Pons (tissue), 1 donor: ENCODE results near the gene PDK2.

Experiments used
- DNase-seq: peaks from one replicate; pipeline ENCODE4 v3.0.0-alpha.2; 2016; ENCODE audit warnings: low spot score

PDK2 gene

DNA sequence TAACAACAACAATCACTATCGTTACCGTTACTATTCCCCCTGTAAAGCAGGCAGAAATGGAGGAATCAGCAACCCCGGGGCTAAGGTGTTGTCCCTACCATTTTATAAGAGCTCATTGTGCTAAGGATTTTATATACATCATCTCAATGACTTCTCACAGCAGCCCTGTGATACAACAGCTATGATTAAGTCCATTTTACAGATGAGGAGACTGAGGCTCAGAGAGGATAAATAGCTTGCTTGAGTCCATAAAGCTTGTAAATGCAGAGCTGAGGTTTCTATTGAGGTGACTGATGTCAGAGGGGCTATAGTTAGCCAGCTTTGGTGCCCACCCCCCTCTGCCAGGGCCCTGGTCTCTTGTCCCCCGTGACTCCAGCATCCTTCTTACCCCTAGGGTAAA lies 16.7 kb upstream of the PDK2 start:
- no peak for DNase-seq

DNA sequence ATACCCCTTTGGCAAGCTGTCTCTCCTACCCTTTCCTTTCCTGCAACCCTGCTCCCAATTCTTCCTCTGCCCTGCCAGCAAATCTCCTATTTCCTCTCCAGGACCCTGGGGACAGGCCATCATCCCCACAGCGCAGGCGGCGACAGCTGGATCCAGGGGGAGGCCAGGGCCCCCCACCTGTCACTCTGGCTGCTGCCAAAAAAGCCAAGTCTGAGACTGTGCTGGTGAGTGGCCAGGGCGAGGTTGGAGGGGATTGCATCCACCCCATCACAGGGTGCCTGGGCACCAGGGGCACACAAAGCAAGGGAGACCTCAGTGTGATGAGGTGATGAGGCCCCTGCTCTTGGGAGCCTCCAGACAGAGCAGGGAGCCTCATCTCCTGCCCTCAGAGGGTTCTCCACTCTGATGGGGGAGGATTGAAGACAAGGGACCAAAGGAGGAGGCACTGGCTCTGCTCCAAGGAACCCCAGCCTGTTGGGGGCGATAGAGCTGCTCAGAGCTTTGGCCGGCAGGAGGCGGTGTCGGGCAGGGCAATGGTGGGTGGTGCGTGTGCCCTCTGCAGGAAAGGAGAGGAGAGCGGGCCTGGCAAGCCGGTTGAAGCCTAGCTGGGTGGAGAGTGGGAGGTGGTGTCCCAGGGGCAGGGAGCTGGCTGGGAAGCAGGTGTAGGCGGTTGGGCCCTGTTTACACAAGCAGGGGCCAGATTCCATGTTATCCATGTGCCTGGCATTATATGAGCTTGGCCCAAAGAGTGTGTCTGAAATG lies 15.6 kb upstream of the PDK2 start:
- no peak for DNase-seq

DNA sequence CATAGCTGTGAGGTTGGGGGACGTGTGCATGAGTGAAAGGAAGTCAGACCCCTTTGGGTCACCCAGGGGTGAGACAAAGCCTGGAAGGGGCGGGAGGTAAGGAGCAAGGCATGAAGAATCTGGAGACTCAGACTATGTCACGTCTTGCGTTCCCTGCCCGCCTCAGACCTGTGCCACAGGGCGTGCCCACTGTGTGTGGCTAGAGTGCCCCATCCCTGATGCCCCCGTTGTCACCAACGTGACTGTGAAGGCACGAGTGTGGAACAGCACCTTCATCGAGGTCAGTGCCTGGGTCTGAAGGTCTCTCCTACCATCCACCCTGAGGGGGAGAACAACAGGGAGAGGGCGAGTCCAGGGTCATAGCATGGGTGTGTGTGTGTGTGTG lies 15.1 kb upstream of the PDK2 start:
- DNase-seq: no peak

DNA sequence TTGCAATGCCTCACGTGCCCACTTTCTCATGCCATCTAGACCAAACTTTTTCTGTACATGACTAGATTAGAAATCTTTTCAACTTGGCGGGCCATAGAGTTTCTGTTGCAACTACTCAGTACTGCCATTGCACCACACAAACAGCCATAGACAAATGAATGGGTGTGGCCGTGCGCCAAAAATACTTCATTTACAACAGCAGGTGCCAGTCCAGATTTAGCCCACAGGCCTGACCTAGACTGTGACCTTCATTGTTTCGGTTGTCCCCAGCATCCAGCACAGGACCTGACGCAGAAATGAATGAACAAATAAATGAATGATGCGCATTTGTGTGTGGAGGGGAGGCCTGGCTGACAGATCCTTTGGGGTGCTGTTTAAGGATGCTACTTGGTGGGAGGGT lies 14.3 kb upstream of the PDK2 start:
- DNase-seq: no peak

DNA sequence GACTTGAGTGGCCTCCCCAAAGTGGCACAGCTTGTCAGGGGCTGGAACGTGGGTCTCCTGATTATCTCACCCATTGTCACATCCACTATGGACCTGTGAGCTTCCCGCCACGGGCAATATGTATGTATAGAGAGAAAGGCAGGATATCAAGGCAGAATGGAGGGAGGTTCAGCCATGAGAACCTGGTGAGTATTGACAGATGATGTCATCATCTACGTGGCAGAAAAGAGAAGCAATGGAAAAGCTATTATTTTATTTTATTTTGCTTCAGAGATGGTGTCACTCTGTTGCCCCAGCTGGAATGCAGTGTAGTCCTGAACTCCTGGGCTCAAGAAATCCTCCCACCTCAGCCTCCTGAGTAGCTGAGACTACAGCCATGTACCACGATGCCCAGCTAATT lies 13.4 kb upstream of the PDK2 start:
- no peak for DNase-seq

DNA sequence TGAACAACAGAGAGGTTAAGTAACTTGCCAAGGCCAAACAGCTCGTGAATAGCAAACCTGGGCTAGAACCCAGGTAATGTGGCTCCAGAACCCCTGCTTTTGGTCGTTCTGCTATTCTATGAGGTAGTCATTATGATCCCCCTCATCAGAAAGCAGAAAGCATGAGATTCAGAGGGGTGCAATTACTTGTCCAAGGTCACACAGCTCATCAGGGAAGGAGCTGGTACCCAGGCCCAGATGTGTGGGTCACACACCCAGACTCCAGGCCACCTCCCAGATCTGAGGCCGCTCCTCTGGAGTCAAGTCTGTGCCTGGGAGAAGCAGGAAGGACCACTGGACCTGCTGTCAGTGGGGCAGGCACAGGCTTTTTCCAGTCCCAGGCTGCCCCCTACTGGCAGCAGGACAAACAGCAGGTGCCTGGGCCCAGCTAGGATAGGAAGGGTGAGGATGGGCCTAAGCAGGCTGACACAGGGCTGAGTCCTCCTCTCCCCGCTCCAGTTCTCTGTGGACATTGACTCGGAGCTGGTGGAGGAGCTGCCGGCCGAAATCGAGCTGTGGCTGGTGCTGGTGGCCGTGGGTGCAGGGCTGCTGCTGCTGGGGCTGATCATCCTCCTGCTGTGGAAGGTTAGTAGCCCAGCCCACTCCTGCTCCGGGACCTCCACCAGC lies 7.8 kb upstream of the PDK2 start:
- DNase-seq: peak; percentile 22

DNA sequence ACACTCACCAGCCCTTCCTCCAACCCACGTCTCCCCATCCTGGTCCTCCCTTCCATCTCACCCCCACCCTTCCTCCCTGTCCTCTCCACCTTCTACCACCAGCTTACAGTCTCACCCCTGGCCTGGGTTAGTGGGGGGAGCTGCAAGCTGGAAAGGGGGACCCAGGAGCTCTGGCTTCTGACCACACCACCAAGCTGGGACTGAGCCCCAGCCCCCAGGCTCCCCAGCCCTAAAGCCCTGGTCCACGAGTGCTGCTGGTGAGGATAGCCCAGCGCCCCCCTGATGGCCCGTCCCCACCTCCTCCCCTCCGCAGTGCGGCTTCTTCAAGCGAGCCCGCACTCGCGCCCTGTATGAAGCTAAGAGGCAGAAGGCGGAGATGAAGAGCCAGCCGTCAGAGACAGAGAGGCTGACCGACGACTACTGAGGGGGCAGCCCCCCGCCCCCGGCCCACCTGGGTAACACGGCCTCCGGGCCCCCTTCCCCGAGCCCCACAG lies 7.2 kb upstream of the PDK2 start:
- no peak for DNase-seq

DNA sequence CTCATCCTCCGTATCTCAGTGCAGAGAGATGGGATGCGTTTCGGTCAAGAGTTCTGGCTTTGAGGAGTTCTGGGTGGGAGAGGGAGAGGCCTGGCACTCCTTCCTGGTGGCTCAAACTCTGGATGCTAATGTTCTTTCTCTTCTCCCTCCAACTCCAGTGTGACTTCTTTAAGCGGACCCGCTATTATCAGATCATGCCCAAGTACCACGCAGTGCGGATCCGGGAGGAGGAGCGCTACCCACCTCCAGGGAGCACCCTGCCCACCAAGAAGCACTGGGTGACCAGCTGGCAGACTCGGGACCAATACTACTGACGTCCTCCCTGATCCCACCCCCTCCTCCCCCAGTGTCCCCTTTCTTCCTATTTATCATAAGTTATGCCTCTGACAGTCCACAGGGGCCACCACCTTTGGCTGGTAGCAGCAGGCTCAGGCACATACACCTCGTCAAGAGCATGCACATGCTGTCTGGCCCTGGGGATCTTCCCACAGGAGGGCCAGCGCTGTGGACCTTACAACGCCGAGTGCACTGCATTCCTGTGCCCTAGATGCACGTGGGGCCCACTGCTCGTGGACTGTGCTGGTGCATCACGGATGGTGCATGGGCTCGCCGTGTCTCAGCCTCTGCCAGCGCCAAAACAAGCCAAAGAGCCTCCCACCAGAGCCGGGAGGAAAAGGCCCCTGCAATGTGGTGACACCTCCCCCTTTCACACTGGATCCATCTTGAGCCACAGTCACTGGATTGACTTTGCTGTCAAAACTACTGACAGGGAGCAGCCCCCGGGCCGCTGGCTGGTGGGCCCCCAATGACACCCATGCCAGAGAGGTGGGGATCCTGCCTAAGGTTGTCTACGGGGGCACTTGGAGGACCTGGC lies 6.0 kb upstream of the PDK2 start:
- DNase-seq: no peak

DNA sequence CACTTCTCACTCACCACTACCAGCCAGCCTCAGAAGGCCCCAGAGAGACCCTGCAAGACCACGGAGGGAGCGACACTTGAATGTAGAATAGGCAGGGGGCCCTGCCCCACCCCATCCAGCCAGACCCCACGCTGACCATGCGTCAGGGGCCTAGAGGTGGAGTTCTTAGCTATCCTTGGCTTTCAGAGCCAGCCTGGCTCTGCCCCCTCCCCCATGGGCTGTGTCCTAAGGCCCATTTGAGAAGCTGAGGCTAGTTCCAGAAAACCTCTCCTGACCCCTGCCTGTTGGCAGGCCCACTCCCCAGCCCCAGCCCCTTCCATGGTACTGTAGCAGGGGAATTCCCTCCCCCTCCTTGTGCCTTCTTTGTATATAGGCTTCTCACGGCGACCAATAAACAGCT lies 5.1 kb upstream of the PDK2 start:
- no peak for DNase-seq

DNA sequence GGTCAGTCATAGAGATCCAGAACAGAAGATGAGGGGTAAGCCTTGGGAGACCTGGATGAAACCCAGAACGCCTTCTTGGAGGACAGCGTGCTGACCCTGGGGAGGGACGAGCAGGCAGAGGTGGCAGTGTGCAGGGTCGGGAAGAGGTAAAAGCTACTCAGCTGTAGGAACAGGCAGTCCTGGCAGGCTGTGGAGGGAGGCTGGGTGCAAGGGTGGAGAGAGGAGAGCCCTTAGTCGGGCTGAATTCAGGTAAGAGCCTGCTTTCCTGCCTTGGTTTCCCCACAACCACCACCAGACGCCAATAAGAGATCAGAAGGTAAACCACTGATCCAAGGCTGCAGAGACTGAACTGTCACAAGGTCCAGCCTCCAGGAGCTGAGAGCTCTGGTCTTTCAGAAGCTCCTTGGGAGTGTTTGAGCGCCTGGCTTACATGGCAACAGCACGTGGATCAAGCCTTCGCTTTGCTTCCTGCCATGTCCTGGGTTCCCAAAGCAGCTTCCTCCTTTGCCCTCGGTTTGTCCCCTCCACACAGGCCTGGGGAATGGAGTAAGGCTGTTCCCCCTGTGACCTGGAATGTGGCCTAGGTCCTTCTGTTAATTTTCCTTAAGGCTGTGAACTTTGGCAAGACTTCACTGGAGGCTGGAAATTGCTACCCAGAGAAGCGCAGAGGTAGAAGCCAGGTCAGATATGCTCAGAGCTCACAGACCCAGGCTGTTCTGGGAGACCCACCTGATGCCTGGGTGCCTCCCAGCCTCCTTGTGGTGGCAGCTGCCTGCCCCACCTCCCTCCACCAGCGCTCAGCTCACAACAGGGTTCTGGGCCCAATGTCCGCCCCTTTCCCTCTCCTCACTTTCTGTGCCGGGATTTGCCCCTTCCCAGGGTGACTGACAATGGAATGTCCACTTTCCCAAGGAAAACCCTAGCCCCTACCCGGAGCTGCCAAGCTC lies 3.9 kb upstream of the PDK2 start:
- no peak for DNase-seq

DNA sequence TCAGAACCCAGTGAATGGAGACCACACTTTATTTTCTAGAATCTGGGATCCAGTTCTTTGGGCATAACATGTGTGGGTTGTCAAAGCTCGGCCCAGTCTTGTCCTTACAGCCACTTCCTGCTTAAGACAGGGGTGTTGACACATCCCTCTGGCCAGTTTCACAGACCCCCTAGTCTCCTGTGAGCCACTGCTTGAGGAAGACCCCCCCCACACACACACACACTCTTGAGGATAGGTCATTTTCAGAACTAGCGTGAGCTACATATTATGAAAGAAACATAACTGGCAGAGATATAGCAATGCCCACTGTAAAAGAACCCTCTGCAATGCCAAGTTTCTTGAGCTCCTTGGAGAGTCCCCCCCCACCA lies 3.2 kb upstream of the PDK2 start:
- no peak for DNase-seq

DNA sequence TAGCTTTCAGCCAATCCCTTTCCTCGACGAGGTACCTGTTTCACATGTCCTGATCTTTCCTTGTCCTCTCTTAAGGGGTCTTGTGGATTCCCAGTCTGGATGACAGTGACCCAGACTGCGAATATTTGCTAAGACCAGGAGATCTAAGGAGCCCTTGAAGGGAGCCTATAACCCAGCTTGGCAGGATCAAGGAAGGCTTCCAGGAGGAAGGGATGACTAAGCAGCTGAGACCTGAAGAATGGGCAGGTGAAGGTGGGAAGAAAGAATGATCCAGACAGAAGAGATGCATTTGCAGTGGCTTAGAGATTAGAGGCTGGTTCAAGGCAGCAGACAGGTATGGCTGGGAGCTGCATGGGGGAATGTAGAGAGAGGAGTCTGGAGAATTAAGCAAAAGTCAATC lies 1.9 kb upstream of the PDK2 start:
- no peak for DNase-seq

DNA sequence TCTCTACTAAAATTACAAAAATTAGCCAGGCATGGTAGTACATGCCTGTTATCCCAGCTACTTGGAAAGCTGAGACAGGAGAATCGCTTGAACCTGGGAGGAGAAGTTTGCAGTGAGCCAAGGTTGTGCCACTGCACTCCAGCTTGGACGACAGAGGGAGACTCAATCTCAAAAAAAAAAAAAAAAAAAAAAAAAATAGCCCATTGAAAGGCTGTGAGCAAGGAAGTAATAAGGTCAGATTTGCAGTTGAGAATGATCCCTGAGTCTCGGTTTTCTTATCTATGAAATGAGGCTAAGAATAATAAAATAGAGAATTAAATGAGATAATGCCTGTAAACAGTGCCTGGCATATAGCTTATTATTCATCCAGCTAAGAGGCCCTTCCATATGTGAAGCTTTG lies 1.3 kb upstream of the PDK2 start:
- no peak for DNase-seq

DNA sequence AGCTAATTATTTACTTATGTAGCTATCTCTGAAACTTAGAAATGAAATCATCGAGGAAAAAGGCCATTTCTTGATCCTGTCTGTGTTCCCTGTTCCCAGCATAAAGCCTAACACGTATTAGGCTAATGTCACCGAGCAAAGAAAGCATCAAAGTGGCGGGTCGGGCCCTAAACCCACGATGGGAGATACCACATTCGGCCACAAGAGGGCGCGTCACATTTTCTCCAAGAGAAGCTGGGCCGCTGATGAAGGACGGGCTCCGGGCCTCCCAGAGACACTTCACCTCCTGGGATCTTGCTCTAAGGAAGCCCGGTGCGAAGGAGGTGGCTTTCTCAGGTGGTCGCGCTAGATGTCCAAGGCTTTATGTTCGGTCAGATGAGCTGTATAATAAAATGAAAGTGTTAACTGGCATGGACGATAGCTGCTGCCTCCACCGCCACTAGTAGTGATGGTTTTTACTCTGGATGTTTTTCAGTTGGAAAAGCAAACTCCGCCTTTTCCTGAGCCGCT lies 853 bp upstream of the PDK2 start:
- DNase-seq: peak; percentile 95

DNA sequence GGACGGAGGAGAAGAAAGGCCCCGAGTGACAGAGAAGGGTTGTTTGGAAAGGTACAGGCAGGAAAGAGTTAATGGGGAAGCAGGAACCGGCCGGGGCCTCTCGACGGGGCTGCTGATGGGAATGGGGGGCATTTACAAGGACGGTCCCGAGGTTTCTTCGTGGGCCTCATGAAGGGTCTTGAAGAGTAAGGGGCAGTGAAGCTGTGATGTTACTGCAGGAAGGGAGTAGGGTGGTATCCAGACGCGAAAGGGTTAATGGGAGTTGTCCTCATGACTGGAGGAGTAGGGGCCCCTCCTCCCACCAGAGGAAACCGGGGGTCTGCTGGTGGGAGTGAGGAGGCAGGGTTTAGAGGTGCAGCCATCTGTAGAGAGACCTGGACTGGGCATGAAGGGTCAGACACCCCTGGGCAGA lies 481 bp downstream of the PDK2 start:
- peak; percentile 39 for DNase-seq

DNA sequence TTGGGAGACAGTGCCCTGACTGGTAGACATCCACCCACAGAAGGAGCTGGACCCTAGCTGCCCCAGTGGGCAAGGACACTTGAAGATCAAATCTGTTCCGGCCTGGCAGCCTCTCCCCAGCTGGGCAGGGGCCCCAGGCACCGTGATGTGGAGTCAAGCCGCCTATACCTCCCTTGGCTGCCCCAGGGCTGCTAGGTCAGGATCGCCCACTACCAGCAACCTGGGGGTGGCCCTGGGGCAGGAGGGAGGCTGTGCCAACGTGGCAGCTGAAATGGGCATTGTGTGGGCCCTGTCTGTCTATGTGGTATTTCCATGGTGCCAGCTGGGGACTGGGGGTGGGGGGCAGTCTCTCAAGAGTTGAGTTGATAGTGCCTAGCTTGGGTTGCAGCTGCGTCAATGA lies 941 bp downstream of the PDK2 start:
- peak; percentile 20 for DNase-seq

DNA sequence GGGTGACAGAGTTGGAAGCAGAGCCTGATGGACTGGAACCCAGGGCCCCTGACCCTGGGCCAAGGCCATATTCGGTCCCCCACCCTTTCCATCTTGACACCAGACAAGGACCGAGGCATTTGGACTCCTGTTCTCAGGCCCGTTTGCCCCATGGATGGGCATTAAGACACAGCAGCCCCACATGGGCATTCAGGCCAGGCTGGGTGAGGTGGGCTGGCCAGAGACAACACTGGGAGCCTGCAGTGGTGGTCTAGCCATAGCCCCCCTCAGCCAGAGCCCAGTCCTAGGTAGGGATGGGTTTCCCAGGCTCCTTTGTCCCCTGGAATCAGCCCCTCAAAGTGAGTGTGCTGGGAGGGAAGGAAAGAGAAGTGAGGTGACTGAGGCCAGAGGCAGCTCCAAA lies 1.6 kb downstream of the PDK2 start:
- DNase-seq: no peak

DNA sequence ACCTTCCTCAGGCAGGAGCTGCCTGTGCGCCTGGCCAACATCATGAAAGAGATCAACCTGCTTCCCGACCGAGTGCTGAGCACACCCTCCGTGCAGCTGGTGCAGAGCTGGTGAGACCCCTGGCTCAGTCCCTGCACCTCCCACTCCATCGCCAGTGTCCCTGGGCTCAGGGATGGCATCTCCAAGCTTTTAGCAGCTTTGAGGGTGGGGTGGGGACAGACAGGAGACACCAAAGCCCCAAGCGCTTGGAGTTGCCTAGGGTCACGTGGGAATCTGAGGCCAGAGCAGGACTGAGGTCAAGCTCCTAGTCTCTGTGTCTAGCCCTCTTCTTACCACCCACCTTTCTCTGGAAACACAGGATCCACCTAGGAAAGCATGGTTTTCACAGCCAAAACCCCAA lies 2.3 kb downstream of the PDK2 start:
- no peak for DNase-seq

DNA sequence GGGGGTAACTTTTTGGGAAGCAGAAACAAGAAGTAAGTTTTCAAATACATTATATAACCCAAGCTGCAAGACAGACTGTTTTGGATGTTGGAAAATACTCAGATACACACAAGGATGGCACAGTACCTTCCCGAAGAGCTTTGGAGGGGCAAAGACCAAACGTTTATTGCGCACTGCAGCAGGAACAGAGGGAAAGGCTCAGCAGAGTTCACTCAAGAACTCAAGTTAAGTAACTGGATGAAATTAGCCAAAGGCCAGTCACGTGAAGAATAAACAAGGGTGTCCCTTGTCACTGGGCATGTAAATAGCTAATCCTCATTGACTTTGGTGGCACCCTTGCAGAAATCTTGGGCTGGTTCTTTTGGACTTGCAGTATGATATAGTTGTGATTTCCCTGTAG lies 2.8 kb downstream of the PDK2 start:
- DNase-seq: no peak

DNA sequence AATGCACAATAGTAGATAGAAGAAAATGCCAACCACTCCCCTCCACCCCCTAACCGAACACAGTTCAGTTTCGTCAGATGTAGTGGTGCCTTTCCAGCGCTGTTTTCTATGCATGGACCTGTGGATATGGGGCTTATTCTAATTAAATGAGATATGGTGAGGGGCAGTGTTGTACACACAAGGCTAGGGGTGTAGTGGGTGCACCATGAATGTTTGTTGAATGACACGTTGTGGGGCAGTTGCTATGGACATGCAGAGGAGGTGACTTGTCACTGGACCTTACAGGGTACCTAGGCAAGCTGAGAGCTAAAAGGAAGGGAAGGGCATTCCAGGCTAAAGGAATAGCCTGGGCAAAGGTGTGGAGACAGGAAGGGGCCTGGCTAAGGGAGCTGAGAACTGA lies 3.4 kb downstream of the PDK2 start:
- DNase-seq: no peak

DNA sequence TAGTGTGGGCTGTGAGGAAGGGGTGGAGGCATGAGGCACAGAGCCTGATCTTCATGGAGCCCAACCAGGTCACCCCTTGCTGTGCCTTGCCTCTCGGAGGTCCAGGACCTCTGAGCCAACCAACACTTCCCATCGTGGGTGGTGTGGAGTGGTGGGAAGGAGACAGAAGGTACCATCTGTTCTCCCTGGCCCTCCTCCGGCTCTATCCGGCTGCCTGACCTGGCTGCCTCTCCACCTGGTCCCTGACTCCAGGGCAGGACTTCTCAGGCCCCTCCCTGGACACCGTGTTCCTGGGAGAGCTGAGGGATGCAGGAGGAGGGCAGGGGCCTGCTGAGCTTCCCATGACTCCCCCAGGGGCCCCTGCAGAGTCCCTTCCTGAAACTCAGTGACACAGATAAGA lies 3.9 kb downstream of the PDK2 start:
- no peak for DNase-seq

DNA sequence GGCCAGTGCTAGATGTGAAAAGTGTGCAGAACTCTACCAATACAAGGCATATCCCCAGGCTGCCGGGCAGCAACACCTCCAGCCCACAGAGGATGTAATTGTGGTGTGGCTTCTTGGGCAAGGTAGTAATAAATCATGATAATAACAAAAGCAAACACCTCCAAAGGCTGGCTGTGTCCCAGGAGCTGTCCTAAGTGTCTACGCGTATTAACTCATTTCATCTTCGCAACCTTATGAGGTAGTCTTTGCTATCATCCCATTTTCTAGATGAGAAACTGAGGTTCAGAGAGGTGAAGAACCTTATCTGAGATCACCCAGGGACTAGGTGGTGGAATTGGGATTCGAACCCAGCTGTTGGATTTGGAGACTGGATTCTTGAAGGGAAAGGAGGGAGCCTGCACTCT lies 5.3 kb downstream of the PDK2 start:
- no peak for DNase-seq
